HFF-Myc (cell line): ENCODE measurements around the gene ABCC3.

ENCODE experiments used
- DNase-seq: peaks from one replicate; pipeline ENCODE4 v3.0.0-alpha.2; 2011; ENCODE audit warnings: low read depth; ENCODE audit errors: extremely low read depth
- H3K4me3 ChIP-seq: replicated peaks from 2 replicates; pipeline ENCODE4 v1.5.1; 2011; ENCODE audit warnings: low read depth, mild to moderate bottlenecking, control low read depth, low read length
- TF ChIP-seq, protein P1 (sequence below): IDR thresholded peaks from 2 replicates; pipeline ENCODE4 v1.5.1; 2012; ENCODE audit warnings: mild to moderate bottlenecking, low read depth, low read length, control low read depth; ENCODE audit errors: missing control alignments

The ABCC3 gene

DNA sequence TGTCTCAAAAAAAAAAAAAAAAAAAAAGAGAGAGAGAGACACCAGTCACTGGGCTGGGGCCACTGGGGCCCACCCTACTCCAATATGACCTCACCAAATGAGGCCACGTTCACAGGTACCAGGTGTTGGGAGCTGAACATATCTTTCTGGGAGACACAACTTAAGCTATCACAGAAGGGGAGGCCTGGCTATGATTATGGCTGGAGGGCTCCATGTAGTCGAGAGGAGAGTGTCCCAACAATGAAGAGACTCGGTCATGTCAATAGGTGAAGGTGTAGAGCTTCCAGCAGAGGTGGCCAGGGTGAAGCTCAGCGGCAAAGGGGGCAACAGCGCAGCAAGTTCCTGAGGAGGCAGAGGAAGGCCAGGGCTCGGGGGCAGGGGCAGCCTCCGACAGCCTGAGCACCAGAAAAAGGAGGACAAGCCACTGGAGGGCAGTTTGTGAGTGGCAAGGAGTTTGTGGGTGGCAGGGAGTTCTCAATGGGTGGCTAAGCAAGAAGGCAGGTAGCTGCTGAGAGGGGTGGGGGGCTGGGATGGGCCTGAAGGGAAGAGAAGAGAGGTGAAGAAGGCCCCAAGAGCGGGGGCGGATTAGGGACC is 28.0 kb downstream of the ABCC3 start:
- no peak for DNase-seq
- H3K4me3 ChIP-seq: no peak overlapping the region
- TF ChIP-seq, protein P1, sequence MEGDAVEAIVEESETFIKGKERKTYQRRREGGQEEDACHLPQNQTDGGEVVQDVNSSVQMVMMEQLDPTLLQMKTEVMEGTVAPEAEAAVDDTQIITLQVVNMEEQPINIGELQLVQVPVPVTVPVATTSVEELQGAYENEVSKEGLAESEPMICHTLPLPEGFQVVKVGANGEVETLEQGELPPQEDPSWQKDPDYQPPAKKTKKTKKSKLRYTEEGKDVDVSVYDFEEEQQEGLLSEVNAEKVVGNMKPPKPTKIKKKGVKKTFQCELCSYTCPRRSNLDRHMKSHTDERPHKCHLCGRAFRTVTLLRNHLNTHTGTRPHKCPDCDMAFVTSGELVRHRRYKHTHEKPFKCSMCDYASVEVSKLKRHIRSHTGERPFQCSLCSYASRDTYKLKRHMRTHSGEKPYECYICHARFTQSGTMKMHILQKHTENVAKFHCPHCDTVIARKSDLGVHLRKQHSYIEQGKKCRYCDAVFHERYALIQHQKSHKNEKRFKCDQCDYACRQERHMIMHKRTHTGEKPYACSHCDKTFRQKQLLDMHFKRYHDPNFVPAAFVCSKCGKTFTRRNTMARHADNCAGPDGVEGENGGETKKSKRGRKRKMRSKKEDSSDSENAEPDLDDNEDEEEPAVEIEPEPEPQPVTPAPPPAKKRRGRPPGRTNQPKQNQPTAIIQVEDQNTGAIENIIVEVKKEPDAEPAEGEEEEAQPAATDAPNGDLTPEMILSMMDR: no peak

DNA sequence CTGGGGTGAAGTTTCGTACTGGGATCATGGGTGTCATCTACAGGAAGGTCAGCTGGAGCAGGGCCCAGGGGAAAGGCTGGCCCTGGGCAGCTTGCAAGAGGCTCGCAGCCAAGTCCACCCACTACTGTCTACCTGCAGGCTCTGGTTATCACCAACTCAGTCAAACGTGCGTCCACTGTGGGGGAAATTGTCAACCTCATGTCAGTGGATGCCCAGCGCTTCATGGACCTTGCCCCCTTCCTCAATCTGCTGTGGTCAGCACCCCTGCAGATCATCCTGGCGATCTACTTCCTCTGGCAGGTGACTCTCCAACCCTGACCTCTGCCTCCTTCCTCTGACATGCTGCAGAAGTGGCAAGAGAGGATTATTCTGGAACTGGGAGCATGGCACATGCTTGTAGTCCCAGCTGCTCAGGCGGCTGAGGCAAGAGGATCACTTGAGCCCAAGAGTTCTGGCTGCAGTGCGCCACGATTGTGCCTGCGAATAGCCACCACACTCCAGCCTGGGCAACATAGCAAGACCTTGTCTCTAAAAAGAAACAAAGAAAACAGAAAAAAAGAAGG is 29.2 kb downstream of the ABCC3 start:
- TF ChIP-seq, protein P1: no peak
- no peak overlapping the region for H3K4me3 ChIP-seq
- DNase-seq: no peak

DNA sequence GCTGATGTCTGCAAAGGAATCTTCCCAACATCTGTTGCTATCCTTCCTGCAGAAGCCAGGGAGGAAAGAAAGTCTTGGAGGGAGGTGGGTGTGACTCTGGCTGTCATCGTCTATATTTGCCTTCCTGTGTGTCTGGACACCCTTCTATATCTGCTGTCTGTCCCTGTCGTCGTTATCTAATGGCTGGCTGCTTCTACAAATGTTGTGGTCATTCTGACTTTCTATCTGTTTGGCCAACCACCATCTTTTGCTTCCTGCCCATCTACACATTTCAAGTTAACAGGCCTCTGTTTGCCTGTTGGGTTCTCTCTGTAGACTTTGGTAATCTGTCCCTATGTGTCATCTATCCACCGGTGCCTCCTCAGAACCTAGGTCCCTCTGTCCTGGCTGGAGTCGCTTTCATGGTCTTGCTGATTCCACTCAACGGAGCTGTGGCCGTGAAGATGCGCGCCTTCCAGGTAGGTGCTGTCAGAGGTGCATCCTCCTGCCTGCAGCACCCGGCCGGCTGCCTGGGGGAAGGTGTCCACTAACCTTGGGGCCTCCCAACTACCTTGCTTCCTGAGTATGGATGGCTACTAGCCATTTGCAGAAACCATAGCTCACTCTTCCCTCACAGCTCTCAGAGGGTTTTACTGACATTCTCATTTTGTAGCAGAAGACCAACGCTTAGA is 30.2 kb downstream of the ABCC3 start:
- TF ChIP-seq, protein P1: no peak
- DNase-seq: no peak
- no peak overlapping the region for H3K4me3 ChIP-seq

DNA sequence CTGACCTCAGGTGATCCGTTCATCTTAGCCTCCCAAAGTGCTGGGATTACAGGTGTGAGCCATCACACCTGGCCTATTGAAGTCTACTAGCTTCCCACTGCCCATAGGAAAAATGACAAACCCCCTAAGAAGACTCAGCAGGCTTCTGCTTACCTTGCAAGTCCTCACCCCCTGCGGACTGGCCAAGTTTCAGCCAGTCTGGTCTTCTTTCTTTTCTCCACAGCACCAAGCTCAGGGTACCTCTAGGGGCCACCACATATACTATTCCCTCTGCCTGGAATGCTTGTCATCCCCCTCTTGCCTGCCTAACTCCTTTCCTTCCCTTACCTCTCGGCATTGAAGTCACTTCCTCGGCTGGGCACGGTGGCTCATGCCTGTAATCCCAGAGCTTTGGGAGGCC is 31.2 kb downstream of the ABCC3 start:
- TF ChIP-seq, protein P1: no peak
- no peak for DNase-seq
- H3K4me3 ChIP-seq: no peak overlapping the region

DNA sequence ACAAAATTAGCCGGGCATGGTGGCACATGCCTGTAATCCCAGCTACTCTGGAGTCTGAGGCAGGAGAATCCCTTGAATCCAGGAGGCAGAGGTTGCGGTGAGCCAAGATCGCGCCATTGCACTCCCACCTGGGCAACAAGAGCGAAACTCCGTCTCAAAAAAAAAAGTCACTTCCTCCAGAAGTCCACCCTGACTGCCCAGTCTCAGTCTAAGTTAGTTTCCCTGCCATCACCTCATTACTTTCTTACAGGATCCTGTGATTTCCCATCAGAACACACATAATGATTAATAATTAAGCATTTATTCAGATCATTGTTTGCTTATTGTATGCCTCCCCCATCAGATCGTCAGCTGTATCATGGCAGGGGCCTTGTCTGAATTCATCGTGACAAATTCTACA is 31.6 kb downstream of the ABCC3 start:
- DNase-seq: no peak

DNA sequence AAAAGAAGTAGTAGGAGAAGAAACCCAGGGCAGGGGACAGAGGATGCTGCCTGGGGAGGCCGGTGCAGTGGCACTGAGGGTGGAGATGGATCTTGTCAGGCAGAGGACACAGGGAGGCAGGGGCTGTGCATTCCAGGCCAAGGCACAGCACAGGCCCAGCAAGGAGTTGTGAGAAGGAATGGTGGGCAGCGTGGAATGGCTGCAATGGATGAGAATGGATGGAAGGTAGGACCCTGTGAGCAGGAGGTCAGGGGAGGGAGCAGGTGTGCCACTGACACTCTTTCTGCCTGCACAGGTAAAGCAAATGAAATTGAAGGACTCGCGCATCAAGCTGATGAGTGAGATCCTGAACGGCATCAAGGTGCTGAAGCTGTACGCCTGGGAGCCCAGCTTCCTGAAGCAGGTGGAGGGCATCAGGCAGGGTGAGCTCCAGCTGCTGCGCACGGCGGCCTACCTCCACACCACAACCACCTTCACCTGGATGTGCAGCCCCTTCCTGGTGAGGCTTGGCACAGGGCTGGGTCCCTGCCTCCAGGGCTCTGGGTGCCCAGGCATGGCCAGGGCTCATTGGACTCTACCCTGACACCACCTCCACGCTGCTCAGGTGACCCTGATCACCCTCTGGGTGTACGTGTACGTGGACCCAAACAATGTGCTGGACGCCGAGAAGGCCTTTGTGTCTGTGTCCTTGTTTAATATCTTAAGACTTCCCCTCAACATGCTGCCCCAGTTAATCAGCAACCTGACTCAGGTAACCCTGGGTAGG is 32.8 kb downstream of the ABCC3 start:
- TF ChIP-seq, protein P1: no peak
- no peak for DNase-seq
- no peak overlapping the region for H3K4me3 ChIP-seq

More for the DNA sequence above, 31.6 kb downstream of the ABCC3 start:
- TF ChIP-seq, protein P1: no peak
- H3K4me3 ChIP-seq: no peak overlapping the region
